GM10266 (cell line): ENCODE data around the gene RGMA.

Experiments
- DNase-seq: peaks from one replicate; pipeline ENCODE4 v3.0.0; 2012; ENCODE audit errors: extremely low spot score
- CTCF ChIP-seq: IDR thresholded peaks from 2 replicates; pipeline ENCODE4 v1.5.1; 2012; ENCODE audit warnings: mild to moderate bottlenecking, low read depth; ENCODE audit not compliant: control insufficient read depth, insufficient read depth; ENCODE audit errors: missing control alignments

Gene RGMA

GRCh38 chr15:93060336-93061248 lies 28.4 kb downstream of the RGMA start:
- no peak for DNase-seq
- no peak for TF ChIP-seq CTCF

- no peak for DNase-seq
- no peak for TF ChIP-seq CTCF
Observed at GRCh38 chr15:93059442-93059841, 29.6 kb downstream of the RGMA start.

- no peak for DNase-seq
- TF ChIP-seq CTCF: no peak
Observed at GRCh38 chr15:93058904-93059427, 30.0 kb downstream of the RGMA start.

- TF ChIP-seq CTCF: no peak
- DNase-seq: no peak
Observed at GRCh38 chr15:93058128-93058527, 30.9 kb downstream of the RGMA start.

- DNase-seq: no peak
- no peak for TF ChIP-seq CTCF
Observed at GRCh38 chr15:93057618-93058017, 31.4 kb downstream of the RGMA start.

- no peak for DNase-seq
- no peak for TF ChIP-seq CTCF
Observed at GRCh38 chr15:93056836-93057235, 32.2 kb downstream of the RGMA start.

- TF ChIP-seq CTCF: no peak
Observed at GRCh38 chr15:93055211-93055610, 33.8 kb downstream of the RGMA start.

More at GRCh38 chr15:93055211-93055610, 33.8 kb downstream of the RGMA start:
- DNase-seq: no peak
